Right lobe of liver (tissue), 6 donors: Measurements from ENCODE around the gene PDE6A. TPM values are rescaled to one million over a fixed set of nuclear protein-coding genes. Genes with fewer than 3 reads are reported as not detected.

Experiments used
- ATAC-seq, 4 donors: fragments of 200-7000 bp; cut with Tn5 transposase; one replicate each; pipeline ENCODE4 v1.9.1; 2020; ENCODE audit warnings: mild to moderate bottlenecking in 4 of 4, moderate library complexity in 4 of 4
- DNase-seq, 3 donors: peaks; one replicate each; pipeline ENCODE4 v3.0.0-alpha.2; 2020
- H3K27ac ChIP-seq, 3 donors: fragments of 200-600 bp; one replicate each; pipeline ENCODE4 v1.8.0; 2022
- H3K27me3 ChIP-seq, 2 donors: fragments of 200-600 bp; one replicate each; pipeline ENCODE4 v1.8.0; 2022
- H3K36me3 ChIP-seq, 4 donors: fragments of 200-600 bp; sonication (generic) in 1 of 4; one replicate each; pipeline versions ENCODE4 v1.5.1 to v1.8.0; 2017 to 2022; ENCODE audit warnings: control low read depth in 1 of 4
- H3K4me1 ChIP-seq, 4 donors: fragments of 200-600 bp; sonication (generic) in 1 of 4; one replicate each; pipeline versions ENCODE4 v1.5.1 to v1.8.0; 2017 to 2022; ENCODE audit warnings: control low read depth in 1 of 4
- H3K4me3 ChIP-seq, 3 donors: fragments of 200-600 bp; one replicate each; pipeline ENCODE4 v1.8.0; 2022
- H3K9me3 ChIP-seq, 4 donors: fragments of 200-600 bp; sonication (generic) in 1 of 4; one replicate each; pipeline versions ENCODE4 v1.5.1 to v1.8.0; 2017 to 2022; ENCODE audit warnings: control low read depth in 1 of 4
- CTCF ChIP-seq, 4 donors: fragments of 200-600 bp in 3 of 4; fragments of 450-650 bp in 1 of 4; IDR thresholded peaks; one replicate each; pipeline versions ENCODE4 v1.5.1 to v1.8.0; 2016 to 2022; ENCODE audit warnings: antibody characterized with exemption in 4 of 4, mild to moderate bottlenecking in 2 of 4
- POLR2A ChIP-seq: fragments of 450-650 bp; IDR thresholded peaks from one replicate; pipeline ENCODE4 v1.6.1; 2017; ENCODE audit warnings: antibody characterized with exemption, mild to moderate bottlenecking
- WGBS: methylation state at CpG from one replicate; pipeline ENCODE4 v1.1.6; 2018; ENCODE audit warnings: low coverage, low lambda C conversion rate; ENCODE audit not compliant: insufficient coverage; ENCODE audit errors: missing lambda C conversion rate; 5-methylcytosine and 5-hydroxymethylcytosine counted together
- intact Hi-C, 2 donors: fragments of 100-400 bp; cut with DNase I; formaldehyde crosslinking; loops; one replicate each; pipeline versions ENCODE4 v1.11.2 to v1.14.1; 2022
- total RNA-seq, 6 experiments: library from RNA; depleted of rRNA in 2 of 6; stranded (reverse); fragments of >200 nt in 2 of 6; fragmentation: NEBNext Ultra II Directional in 3 of 6; extraction: Animal tissue kit (Norgen Biotek cat#: 25700) in 3 of 6; gene quantifications; one replicate each; pipeline versions ENCODE4 v1.1.0 to v1.2.4, GENCODE V29; 2016 to 2023
- donor health status: DM: no; HTN: yes; CAD: no.
- donor health status: DM: no; HTN: no; CAD: no.
- donor health status: DM: no; HTN: no; CAD: no.
- donor health status: DM: no; HTN: yes; CAD: no.
- donor health status: DM: no; HTN: yes; CAD: no.

The PDE6A gene
- total RNA-seq, 6 experiments from 2014 or later = not detected

- Histone ChIP-seq H3K27me3 (no peaks in the 10 kb centered on the region), H3K9me3 (no peaks in the 10 kb centered on the region), H3K4me3 (no peak overlapping the region), H3K36me3 (no peaks in the 10 kb centered on the region), H3K27ac (no peak overlapping the region), H3K4me1 (no peaks in the 10 kb centered on the region)
- intact Hi-C loops = no loop called here
- DNase-seq (no peak), ATAC-seq (no peak)
- no peak for TF ChIP-seq POLR2A
- no peak for TF ChIP-seq CTCF (IDR thresholded peaks at IDR 0.05)
- 76% methylated on average over 6 of the region's 6 CpGs for WGBS
Measured at GRCh38 chr5:149922950-149923349, 21.6 kb downstream of the PDE6A start.

- intact Hi-C loops = no loop called here
- TF ChIP-seq CTCF (IDR thresholded peaks at IDR 0.05) = no peak
- Histone ChIP-seq H3K4me3 (no peak overlapping the region), H3K9me3 (no peaks in the 10 kb centered on the region), H3K27me3 (no peaks in the 10 kb centered on the region), H3K36me3 (no peaks in the 10 kb centered on the region), H3K27ac (no peak overlapping the region), H3K4me1 (no peaks in the 10 kb centered on the region)
- 93% methylated on average over 3 of the region's 3 CpGs for WGBS
- no peak for DNase-seq
- ATAC-seq = no peak
Measured at GRCh38 chr5:149921597-149921996, 23.0 kb downstream of the PDE6A start.

- ATAC-seq = no peak
- no peak overlapping the region for H3K27ac ChIP-seq
- 80% methylated on average over 5 of the region's 6 CpGs for WGBS
Measured at GRCh38 chr5:149917073-149917676, 27.4 kb downstream of the PDE6A start.

GRCh38 chr5:149916334-149917072 is 28.1 kb downstream of the PDE6A start:
- H3K9me3 ChIP-seq = no peaks in the 10 kb centered on the region
- intact Hi-C loops = no loop called here
- DNase-seq (no peak), ATAC-seq (no peak)
- H3K4me3 ChIP-seq = no peak overlapping the region
- H3K4me1 ChIP-seq = no peaks in the 10 kb centered on the region
- 85% methylated on average over 6 of the region's 7 CpGs for WGBS
- no peak for TF ChIP-seq CTCF (IDR thresholded peaks at IDR 0.05)
- no peak for TF ChIP-seq POLR2A
- no peak overlapping the region for H3K27ac ChIP-seq
- H3K27me3 ChIP-seq = no peaks in the 10 kb centered on the region
- H3K36me3 ChIP-seq = no peaks in the 10 kb centered on the region

More at GRCh38 chr5:149917073-149917676, 27.4 kb downstream of the PDE6A start:
- H3K27me3 ChIP-seq = no peaks in the 10 kb centered on the region
- H3K4me1 ChIP-seq = no peaks in the 10 kb centered on the region
- H3K4me3 ChIP-seq = no peak overlapping the region
- no peak for DNase-seq
- no peaks in the 10 kb centered on the region for H3K36me3 ChIP-seq
- intact Hi-C loops = no loop called here
- no peaks in the 10 kb centered on the region for H3K9me3 ChIP-seq
- TF ChIP-seq CTCF (IDR thresholded peaks at IDR 0.05) = no peak
- TF ChIP-seq POLR2A = no peak
